Fibroblast of mammary gland (primary cell): Measurements from ENCODE around the gene RNF34.
A peak's percentile ranks its signal among the peaks of the same experiment; 100 is the strongest.

Source experiments
- DNase-seq: peaks from one replicate; pipeline ENCODE4 v3.0.0-alpha.2; 2010; ENCODE audit warnings: low read depth
- H3K4me3 ChIP-seq: 2 replicates; pipeline ENCODE4 v1.5.1; 2011; ENCODE audit warnings: low read depth, mild to moderate bottlenecking, low read length, moderate library complexity; ENCODE audit not compliant: control insufficient read depth
- TF ChIP-seq, protein P1 (sequence below): conservative IDR thresholded peaks from 2 replicates; pipeline ENCODE4 v1.5.1; 2011; ENCODE audit warnings: low read depth, low read length, inconsistent platforms; ENCODE audit not compliant: control insufficient read depth, insufficient read depth

Gene RNF34

GRCh38 chr12:121436706-121437105 lies 36.8 kb downstream of the RNF34 start:
- DNase-seq, result no peak
- TF ChIP-seq, protein P1, sequence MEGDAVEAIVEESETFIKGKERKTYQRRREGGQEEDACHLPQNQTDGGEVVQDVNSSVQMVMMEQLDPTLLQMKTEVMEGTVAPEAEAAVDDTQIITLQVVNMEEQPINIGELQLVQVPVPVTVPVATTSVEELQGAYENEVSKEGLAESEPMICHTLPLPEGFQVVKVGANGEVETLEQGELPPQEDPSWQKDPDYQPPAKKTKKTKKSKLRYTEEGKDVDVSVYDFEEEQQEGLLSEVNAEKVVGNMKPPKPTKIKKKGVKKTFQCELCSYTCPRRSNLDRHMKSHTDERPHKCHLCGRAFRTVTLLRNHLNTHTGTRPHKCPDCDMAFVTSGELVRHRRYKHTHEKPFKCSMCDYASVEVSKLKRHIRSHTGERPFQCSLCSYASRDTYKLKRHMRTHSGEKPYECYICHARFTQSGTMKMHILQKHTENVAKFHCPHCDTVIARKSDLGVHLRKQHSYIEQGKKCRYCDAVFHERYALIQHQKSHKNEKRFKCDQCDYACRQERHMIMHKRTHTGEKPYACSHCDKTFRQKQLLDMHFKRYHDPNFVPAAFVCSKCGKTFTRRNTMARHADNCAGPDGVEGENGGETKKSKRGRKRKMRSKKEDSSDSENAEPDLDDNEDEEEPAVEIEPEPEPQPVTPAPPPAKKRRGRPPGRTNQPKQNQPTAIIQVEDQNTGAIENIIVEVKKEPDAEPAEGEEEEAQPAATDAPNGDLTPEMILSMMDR, result no peak
- H3K4me3 ChIP-seq, result no peak overlapping the region

DNA sequence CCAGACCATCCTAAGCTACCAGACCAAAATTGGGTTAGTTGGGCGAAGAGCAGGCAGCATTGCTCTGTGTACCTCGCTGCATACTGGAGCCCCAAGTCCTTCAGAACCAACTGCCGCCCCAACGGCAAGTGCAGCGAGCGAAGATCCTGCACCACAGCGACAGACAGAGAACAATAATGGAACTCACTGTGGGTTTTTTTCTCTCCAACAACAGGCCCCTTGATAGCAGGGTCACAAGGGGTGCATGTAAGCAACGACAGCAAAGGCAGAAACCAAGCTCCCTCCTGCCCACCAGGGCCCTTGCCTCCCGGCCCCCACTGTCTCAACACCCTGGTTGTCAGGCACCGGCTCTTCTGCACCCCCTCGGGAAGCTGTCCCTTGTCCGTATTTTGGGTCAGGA lies 39.0 kb downstream of the RNF34 start:
- no peak overlapping the region for H3K4me3 ChIP-seq
- TF ChIP-seq, protein P1, result no peak
- DNase-seq, result no peak

DNA sequence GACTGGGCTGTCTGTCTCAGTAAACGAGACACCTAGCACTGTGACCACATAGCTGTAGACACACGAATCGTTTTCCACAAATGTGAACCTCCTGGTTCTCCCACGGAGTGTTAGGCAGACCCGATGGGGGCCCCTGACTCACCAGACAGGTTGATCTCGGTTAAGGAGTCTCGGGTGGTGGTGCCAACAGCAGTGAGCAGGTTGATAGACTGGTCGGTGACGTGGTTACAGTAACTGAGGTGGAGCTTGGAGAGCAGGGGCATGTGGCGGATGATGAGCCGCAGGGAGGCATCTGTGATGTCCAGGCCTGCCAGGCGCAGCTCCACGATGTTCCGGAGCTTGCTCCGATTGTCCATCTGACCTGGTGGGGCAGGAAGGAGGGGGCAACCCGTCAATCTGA lies 39.8 kb downstream of the RNF34 start:
- DNase-seq, result no peak
- H3K4me3 ChIP-seq, result no peak overlapping the region
- TF ChIP-seq, protein P1, result no peak

GRCh38 chr12:121440768-121441167 lies 40.9 kb downstream of the RNF34 start:
- DNase-seq, result no peak

DNA sequence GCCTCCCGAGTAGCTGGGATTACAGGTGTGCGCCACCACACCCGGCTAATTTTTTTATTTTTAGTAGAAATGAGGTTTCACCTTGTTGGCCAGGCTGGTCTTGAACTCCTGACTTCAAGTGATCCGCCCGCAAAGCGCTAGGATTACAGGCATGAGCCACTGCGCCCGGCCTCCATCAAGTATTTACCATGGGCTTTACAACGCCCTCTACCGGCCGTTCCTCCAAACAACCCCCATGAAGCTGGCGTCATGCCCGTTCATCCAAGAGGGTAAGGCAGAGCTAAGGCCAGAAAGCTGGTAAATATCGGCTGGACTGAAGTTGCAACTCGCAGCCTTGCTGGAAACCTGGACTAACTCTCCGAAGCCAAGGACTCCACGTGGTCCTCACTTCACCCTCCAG lies 41.6 kb downstream of the RNF34 start:
- peak; percentile 33 for DNase-seq
- no peak overlapping the region for H3K4me3 ChIP-seq

More at GRCh38 chr12:121440768-121441167, 40.9 kb downstream of the RNF34 start:
- H3K4me3 ChIP-seq, result no peak overlapping the region
- TF ChIP-seq, protein P1, result no peak

GRCh38 chr12:121442028-121442948 lies 42.4 kb downstream of the RNF34 start:
- no peak for DNase-seq
- TF ChIP-seq, protein P1, result no peak

More for the DNA sequence above, 41.6 kb downstream of the RNF34 start:
- TF ChIP-seq, protein P1, result no peak

More at GRCh38 chr12:121442028-121442948, 42.4 kb downstream of the RNF34 start:
- H3K4me3 ChIP-seq, result no peak overlapping the region
